Measurements from ENCODE around the gene NOP14. TPM values are rescaled to one million over a fixed set of nuclear protein-coding genes. Genes with fewer than 3 reads are reported as not detected.
"Not testable (repeated sequence)": the region's sequence is repeated elsewhere in the genome, so short reads cannot be mapped to it uniquely, and the experiment has no call there.

NOP14 gene
- total RNA-seq, 1 donor from 2014 or later = 21.4 TPM

GRCh38 chr4:2950221-2950989 is 12.8 kb downstream of the NOP14 start:
- no peak for TF ChIP-seq CTCF (IDR thresholded peaks at IDR 0.05)
- Histone ChIP-seq H3K36me3 (peaks cover 87% of the 10 kb centered on the region), H3K27ac (no peak overlapping the region), H3K9me3 (no peaks in the 10 kb centered on the region), H3K4me3 (no peak overlapping the region), H3K4me1 (no peaks in the 10 kb centered on the region), H3K27me3 (no peaks in the 10 kb centered on the region)
- intact Hi-C loops (cut with DNase I) = no loop called here
- no peak for DNase-seq
- ATAC-seq = no peak

GRCh38 chr4:2949782-2950125 is 13.5 kb downstream of the NOP14 start:
- DNase-seq (no peak), ATAC-seq (no peak)
- no peak for TF ChIP-seq CTCF (IDR thresholded peaks at IDR 0.05)
- Histone ChIP-seq H3K9me3 (no peaks in the 10 kb centered on the region), H3K27me3 (no peaks in the 10 kb centered on the region), H3K4me1 (no peaks in the 10 kb centered on the region), H3K36me3 (peaks cover 93% of the 10 kb centered on the region), H3K27ac (no peak overlapping the region), H3K4me3 (no peak overlapping the region)
- intact Hi-C loops (cut with DNase I) = no loop called here

- peak; percentile 70 for ATAC-seq
Observed at GRCh38 chr4:2948895-2949781, 14.1 kb downstream of the NOP14 start.

GRCh38 chr4:2947926-2948325 is 15.3 kb downstream of the NOP14 start:
- no peaks in the 10 kb centered on the region for H3K4me1 ChIP-seq
- H3K9me3 ChIP-seq = no peaks in the 10 kb centered on the region
- H3K27me3 ChIP-seq = no peaks in the 10 kb centered on the region
- H3K27ac ChIP-seq = no peak overlapping the region
- no peak for TF ChIP-seq CTCF (IDR thresholded peaks at IDR 0.05)
- no peak overlapping the region for H3K4me3 ChIP-seq
- no peak for ATAC-seq
- intact Hi-C loops (cut with DNase I) = no loop called here
- peaks cover 97% of the 10 kb centered on the region for H3K36me3 ChIP-seq
- no peak for DNase-seq

More at GRCh38 chr4:2948895-2949781, 14.1 kb downstream of the NOP14 start:
- Histone ChIP-seq H3K36me3 (peaks cover 97% of the 10 kb centered on the region), H3K27me3 (no peaks in the 10 kb centered on the region), H3K4me1 (no peaks in the 10 kb centered on the region), H3K4me3 (no peak overlapping the region), H3K9me3 (no peaks in the 10 kb centered on the region), H3K27ac (no peak overlapping the region)
- intact Hi-C loops (cut with DNase I) = no loop called here
- no peak for DNase-seq
- peak; percentile 39 for TF ChIP-seq CTCF (IDR thresholded peaks at IDR 0.05)

GRCh38 chr4:2946812-2947600 is 16.2 kb downstream of the NOP14 start:
- TF ChIP-seq CTCF (IDR thresholded peaks at IDR 0.05) = no peak
- intact Hi-C loops (cut with DNase I) = no loop called here
- no peaks in the 10 kb centered on the region for H3K4me1 ChIP-seq
- H3K4me3 ChIP-seq = no peak overlapping the region
- H3K27ac ChIP-seq = no peak overlapping the region
- no peak for DNase-seq
- no peaks in the 10 kb centered on the region for H3K27me3 ChIP-seq
- ATAC-seq = no peak
- H3K36me3 ChIP-seq = peaks cover 97% of the 10 kb centered on the region
- H3K9me3 ChIP-seq = no peaks in the 10 kb centered on the region

GRCh38 chr4:2945619-2946604 is 17.3 kb downstream of the NOP14 start:
- H3K9me3 ChIP-seq; ATAC-seq; intact Hi-C loops (cut with DNase I); H3K4me3 ChIP-seq; H3K27me3 ChIP-seq; H3K27ac ChIP-seq; H3K4me1 ChIP-seq: not testable (repeated sequence)
- peak; percentile 39 for DNase-seq
- H3K36me3 ChIP-seq = peaks cover 97% of the 10 kb centered on the region
